HUDEP-2 (cell line): ENCODE measurements around the gene ZFPM1.

Experiments
- DNase-seq, 76 experiments: peaks; one replicate each; lab custom pipeline; 2025; ENCODE audit not compliant: unreplicated experiment in 76 of 76; lab: John Stamatoyannopoulos, UW

Gene ZFPM1

GRCh38 chr16:88582912-88583575 is 130.0 kb downstream of the ZFPM1 start:
- no peak for DNase-seq

DNA sequence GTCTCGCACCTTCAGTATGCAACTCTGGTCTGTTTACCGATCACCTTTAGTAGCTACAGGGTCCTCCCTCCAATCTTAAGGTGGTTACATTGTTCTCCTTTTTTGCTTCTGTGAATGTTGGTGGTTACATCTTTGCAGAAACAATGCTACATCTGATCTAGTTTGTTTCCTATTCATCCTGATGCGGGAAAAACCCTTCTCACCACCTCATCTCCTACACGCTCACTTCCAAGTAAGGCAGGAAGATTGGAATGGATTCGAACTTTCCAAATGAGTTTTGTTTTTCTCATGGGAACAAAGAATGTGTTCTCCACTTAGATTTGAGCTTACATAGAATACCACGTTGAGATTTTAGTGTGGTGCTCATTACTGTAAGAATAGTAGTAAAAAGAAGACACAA is 131.6 kb downstream of the ZFPM1 start:
- no peak for DNase-seq

- no peak for DNase-seq
These were observed 132.2 kb downstream of the ZFPM1 start for GRCh38 chr16:88585269-88585668.

- no peak for DNase-seq
These were observed 133.0 kb downstream of the ZFPM1 start for GRCh38 chr16:88585927-88586581.
